Hematopoietic multipotent progenitor cell treated with erythropoietin and hydrocortisone succinate and interleukin-3 and kit ligand, for 4 days (in vitro differentiated cells): ENCODE results near the gene CMTM7.
"Not testable (repeated sequence)": the region's sequence is repeated elsewhere in the genome, so short reads cannot be mapped to it uniquely, and the experiment has no call there.

Experiments used
- DNase-seq: peaks from one replicate; pipeline ENCODE4 v3.0.0-alpha.2; 2015

The CMTM7 gene

DNA sequence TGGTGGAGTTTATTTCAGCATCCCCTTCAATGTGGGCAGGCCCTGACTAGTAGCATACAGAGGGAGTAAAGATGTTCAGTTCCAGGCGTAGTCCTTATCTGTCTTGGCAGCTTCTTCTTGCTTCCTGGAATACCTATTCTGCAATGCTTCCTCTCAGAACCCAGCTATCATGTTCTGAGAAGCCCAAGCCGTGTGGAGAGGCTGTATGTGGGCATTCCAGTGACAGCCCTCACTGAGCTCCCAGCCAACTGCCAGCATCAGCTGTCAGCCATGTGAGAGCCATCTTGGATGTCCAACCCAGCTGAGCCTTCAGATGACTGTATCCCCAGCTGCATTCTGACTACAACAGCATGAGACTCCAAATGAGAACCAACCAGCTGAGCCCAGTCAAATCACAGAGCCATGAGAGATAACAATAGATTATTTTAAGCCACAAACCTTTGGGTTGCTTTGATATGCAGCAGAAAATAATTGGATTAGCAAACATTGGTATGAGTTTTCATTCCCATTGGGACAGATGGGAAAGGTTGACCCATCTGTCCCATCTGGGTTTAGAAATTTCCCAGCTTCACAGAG is 8.4 kb upstream of the CMTM7 start:
- DNase-seq, result peak; percentile 75

GRCh38 chr3:32384938-32385337 is 6.7 kb upstream of the CMTM7 start:
- DNase-seq, result peak; percentile 76

GRCh38 chr3:32387512-32387911 is 4.1 kb upstream of the CMTM7 start:
- no peak for DNase-seq

- not testable (repeated sequence) for DNase-seq
Observed at GRCh38 chr3:32389577-32389976, 2.1 kb upstream of the CMTM7 start.

GRCh38 chr3:32392536-32393302 is 1.1 kb downstream of the CMTM7 start:
- peak; percentile 61 for DNase-seq

DNA sequence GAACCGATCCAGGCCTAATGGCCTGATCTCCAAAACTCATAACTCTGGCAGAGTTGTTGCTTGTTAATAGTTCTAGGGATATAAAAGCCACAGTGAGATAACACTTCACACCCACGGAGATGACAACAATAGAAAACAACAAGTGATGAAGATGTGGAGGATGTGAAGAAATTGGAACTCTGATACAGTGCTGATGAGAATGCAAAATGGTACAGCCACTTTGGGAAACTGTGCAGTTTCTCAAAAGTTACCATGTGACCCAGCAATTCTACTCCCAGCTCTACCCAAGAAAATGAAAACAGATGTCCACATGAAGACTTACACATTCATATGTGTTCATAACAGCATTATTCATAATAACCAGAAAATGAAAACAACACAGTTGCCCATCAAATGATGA is 3.8 kb downstream of the CMTM7 start:
- DNase-seq, result no peak

- DNase-seq, result peak; percentile 57
Observed at GRCh38 chr3:32397941-32398340, 6.3 kb downstream of the CMTM7 start.

GRCh38 chr3:32398531-32398930 is 6.9 kb downstream of the CMTM7 start:
- no peak for DNase-seq

GRCh38 chr3:32399030-32399620 is 7.5 kb downstream of the CMTM7 start:
- DNase-seq, result peak; percentile 91

GRCh38 chr3:32401126-32401525 is 9.5 kb downstream of the CMTM7 start:
- DNase-seq, result no peak

DNA sequence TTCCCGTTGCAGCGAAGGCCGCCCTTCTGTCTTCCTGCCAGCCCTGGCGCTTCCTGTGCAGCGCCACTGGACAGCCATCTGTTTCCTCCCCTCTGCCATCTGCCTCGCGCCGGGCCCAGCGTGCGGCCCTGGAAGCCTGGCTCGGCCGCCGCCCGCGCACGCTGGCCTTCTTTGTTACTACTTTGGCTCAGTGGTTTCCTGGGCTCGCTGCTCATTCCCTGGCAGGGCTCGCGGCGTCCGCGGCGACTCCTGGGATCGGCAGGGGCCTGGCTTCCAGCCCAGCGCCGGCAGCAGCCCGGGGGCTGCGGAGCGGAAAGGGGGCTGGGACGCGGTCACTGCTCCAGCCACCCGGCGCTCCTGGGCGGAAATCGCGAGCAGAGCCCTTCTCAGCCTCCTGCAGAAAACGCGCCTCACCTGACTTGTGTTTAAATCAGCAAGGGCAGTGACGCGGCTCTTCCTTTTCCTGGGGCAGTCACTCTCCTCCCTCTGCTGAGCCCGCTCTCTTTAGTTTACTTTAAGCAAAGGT is 10.0 kb downstream of the CMTM7 start:
- DNase-seq, result peak; percentile 90

GRCh38 chr3:32403663-32404062 is 12.0 kb downstream of the CMTM7 start:
- no peak for DNase-seq

DNA sequence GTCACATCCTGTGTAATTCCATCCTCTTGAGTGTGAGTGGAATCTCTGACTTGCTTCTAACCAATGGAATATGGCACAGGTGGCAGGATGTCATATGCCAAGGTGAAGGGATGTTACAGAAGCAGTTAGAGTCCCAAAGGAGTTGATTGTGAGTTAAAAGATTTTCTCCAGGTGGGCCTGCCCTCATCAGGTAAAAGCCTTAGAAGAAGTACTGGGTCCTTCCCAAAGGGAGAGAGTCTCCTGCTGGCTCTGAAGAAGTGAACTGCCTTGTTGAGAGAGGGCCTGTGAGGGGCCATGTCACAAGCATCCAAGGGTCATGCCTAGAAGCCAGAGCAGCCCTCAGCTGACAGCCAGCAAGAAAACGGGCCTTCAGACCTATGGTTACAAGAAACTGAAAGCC is 13.1 kb downstream of the CMTM7 start:
- DNase-seq, result no peak

DNA sequence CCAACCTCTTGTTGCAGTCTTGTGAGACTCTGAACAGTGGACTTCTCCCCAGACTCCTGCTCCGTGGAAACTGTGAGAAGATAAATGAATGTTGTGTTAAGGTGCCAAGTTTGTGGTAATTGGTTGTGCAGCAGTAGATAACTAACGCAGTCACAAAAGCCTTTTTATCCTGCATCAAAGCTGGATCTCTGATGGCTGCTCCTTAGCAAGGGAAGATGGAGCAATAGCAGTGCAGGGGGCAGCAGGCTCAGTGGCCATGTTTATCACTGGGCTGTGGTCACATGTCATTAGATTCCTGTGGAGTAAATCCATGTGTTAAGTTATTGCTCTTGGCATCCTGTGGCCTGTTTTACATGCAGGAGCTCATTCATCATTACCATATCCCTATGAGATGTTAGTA is 13.5 kb downstream of the CMTM7 start:
- no peak for DNase-seq

DNA sequence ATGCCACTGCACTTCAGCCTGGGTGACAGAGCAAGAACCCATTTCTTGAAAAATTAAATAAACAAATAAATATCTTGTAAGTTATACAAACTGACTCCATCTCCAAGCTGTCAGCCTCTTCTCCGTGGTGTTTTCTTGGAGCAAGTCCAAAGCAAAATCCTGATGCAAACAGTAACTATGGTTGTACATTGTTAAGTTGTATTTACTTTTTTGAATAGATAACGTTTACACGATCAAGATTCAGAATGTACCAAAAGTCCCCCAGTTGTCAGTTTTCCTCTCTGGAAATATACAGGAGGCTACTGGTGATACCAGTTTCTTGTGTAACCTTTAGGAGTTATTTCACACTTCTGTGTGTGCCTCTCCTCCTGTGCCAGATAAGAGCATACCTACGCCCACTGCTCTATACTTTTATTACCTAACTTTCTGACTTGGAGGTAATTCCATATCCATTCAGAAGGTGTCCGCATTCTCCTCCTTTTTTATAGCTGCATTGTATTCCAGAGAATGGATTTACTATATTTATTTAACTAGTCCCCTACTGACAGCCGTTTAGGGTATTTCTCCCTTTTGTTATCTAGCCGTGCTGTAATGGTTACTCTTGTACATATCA is 14.2 kb downstream of the CMTM7 start:
- DNase-seq, result no peak

DNA sequence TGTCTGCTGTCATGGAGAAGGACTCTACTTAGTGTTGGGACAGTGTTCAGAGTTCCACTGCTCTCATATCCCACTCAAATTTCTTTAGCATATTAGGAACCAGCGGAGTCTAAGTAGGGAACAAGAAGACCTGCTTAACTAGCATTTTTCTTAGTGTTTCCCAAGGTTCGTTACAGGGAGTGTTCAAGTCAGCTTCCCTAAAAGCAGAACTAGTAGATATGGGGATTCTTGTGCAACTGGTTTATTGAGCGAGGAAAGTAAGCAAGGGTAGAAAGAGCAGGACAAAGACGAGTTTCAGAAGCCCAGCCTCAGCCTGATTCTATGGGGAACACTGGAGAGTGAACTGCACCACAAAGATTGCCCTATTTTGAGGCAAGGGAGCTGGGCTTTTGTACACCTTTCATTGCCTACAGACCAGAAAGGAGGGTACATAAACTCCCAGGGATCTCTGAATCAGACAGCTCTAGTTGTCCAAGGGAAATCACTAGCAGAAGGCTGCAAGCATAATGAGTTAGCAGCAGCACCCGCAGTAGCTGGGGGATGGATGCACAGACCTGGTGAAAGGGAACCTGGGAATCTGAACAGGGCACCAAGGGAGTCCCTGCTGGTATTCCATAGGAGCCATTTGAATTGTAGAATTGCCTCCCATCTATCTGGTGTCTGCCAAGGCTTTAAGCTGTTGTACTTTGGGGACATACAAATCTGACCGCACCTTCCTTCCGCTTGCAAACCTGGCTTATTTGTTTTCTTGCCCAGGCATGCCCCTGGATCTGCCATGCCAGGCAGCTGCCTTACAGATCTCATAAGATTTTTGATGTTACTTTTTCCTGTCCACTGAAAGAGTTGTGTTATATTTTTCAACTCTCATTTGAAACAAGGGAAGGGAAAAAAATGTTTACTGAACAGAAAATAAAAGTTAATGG is 15.1 kb downstream of the CMTM7 start:
- peak; percentile 78 for DNase-seq

- DNase-seq, result no peak
Observed at GRCh38 chr3:32410367-32411246, 19.0 kb downstream of the CMTM7 start.

- DNase-seq, result no peak
Observed at GRCh38 chr3:32411442-32411841, 19.8 kb downstream of the CMTM7 start.

DNA sequence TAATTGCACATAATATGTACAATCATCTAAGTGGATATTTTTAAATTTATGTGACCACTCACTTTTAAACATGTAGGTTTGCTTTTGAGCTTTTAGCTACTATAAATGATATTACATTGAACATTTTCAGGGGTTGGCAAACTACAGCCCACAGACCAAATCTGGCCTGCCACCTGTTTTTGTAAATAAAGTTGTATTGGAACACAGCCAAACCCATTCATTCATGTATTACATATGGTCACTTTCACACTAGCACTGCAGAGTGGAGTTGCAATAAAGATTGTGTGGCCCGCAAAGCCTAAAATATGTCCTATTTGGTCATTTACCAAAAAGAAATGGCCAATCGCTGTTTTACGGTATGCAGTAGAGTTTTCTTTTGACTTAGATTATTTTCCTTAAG is 21.2 kb downstream of the CMTM7 start:
- peak; percentile 60 for DNase-seq

GRCh38 chr3:32413845-32414521 is 22.3 kb downstream of the CMTM7 start:
- DNase-seq, result no peak
